ENCODE results near the gene ASB15. TPM values are rescaled to one million over a fixed set of nuclear protein-coding genes. Genes with fewer than 3 reads are reported as not detected.
A peak's percentile ranks its signal among the peaks of the same experiment; 100 is the strongest.

Gene ASB15
- polyA plus RNA-seq, 3 donors, result not detected

- Mint-ChIP-seq H3K4me1 (peaks cover 7% of the 10 kb centered on the region), H3K36me3 (peaks cover 13 to 28% of the 10 kb centered on the region in 2 donors), H3K27me3 (ENCODE audit: low read depth in 3 of 3) (peaks cover 0 to 5% (median 4%) of the 10 kb centered on the region in 3 donors), H3K4me3 (no peak overlapping the region), H3K9me3 (peaks cover 0 to 3% (median 0%) of the 10 kb centered on the region in 7 donors), H3K27ac (no peak overlapping the region)
- H3K4me3 ChIP-seq (replicated peaks in 1 of 3; ENCODE audit: low read depth in 2 of 3, low read length in 3 of 3), result no peak overlapping the region
- H3K27ac ChIP-seq (ENCODE audit: low read depth in 1 of 2, low read length in 2 of 2), result no peak overlapping the region
- H3K9me3 ChIP-seq (replicated peaks in 1 of 2; ENCODE audit: control insufficient read depth in 1 of 2, insufficient read depth in 1 of 2, low read length in 2 of 2), result no peaks in the 10 kb centered on the region
- H3K79me2 ChIP-seq (ENCODE audit: insufficient read depth, low read length), result peaks cover 32% of the 10 kb centered on the region
- no peak for TF ChIP-seq CTCF (IDR thresholded peaks at IDR 0.05)
- H4K20me1 ChIP-seq (ENCODE audit: insufficient read depth, low read length), result peaks cover 7% of the 10 kb centered on the region
- H3K36me3 ChIP-seq (replicated peaks in 1 of 2; ENCODE audit: control insufficient read depth in 1 of 2, insufficient read depth in 2 of 2, low read length in 2 of 2), result peaks cover 11 to 25% of the 10 kb centered on the region in 2 donors
- H2AFZ ChIP-seq (ENCODE audit: insufficient read depth, low read depth, low read length, poor library complexity, severe bottlenecking), result no peak overlapping the region
- intact Hi-C loops (cut with micrococcal nuclease), result loop anchor here in 1 of 2 donors (10.0 kb wide), 2 partner anchors 189 to 1379 kb away; partner anchors contain the start of gene WASL
- H3K9ac ChIP-seq (ENCODE audit: insufficient read depth, low read length, poor library complexity, severe bottlenecking), result no peak overlapping the region
- peaks cover 15 to 20% of the 10 kb centered on the region in 2 donors for H3K4me1 ChIP-seq (ENCODE audit: control insufficient read depth in 1 of 2, insufficient read depth in 2 of 2, low read length in 2 of 2)
- H3K27me3 ChIP-seq (ENCODE audit: control insufficient read depth in 2 of 2, insufficient read depth in 2 of 2, low read length in 2 of 2), result peaks cover under 1 to 6% of the 10 kb centered on the region in 2 donors
- H3K4me2 ChIP-seq (replicated peaks; ENCODE audit: extremely low read depth, low read length, poor library complexity, severe bottlenecking), result no peak overlapping the region
- no peak for DNase-seq
Observed at GRCh38 chr7:123555484-123555883, 46.1 kb upstream of the ASB15 start.

- Histone ChIP-seq H3K4me3 (replicated peaks in 1 of 3; ENCODE audit: low read depth in 2 of 3, low read length in 3 of 3) (peak overlapping the region; percentile 78 to 100 (median 98)), H3K27ac (ENCODE audit: low read depth in 1 of 2, low read length in 2 of 2) (peak overlapping the region; percentile 68 to 95), H3K4me1 (ENCODE audit: control insufficient read depth in 1 of 2, insufficient read depth in 2 of 2, low read length in 2 of 2) (peaks cover 15 to 20% of the 10 kb centered on the region in 2 donors), H3K9ac (ENCODE audit: insufficient read depth, low read length, poor library complexity, severe bottlenecking) (peak overlapping the region; percentile 79), H3K9me3 (replicated peaks in 1 of 2; ENCODE audit: control insufficient read depth in 1 of 2, insufficient read depth in 1 of 2, low read length in 2 of 2) (no peaks in the 10 kb centered on the region), H3K27me3 (ENCODE audit: control insufficient read depth in 2 of 2, insufficient read depth in 2 of 2, low read length in 2 of 2) (peaks cover 2 to 8% of the 10 kb centered on the region in 2 donors), H3K36me3 (replicated peaks in 1 of 2; ENCODE audit: control insufficient read depth in 1 of 2, insufficient read depth in 2 of 2, low read length in 2 of 2) (peaks cover 11 to 20% of the 10 kb centered on the region in 2 donors), H3K4me2 (replicated peaks; ENCODE audit: extremely low read depth, low read length, poor library complexity, severe bottlenecking) (peak overlapping the region; percentile 78), H4K20me1 (ENCODE audit: insufficient read depth, low read length) (peaks cover 7% of the 10 kb centered on the region), H2AFZ (ENCODE audit: insufficient read depth, low read depth, low read length, poor library complexity, severe bottlenecking) (peak overlapping the region; percentile 94), H3K79me2 (ENCODE audit: insufficient read depth, low read length) (peaks cover 32% of the 10 kb centered on the region)
- no peak overlapping the region for H3K4me3 Mint-ChIP-seq
- no peak for DNase-seq
- 1% methylated on average over 8 of the region's 12 CpGs for WGBS (ENCODE audit: insufficient coverage)
- intact Hi-C loops (cut with micrococcal nuclease), result loop anchor here (1.0 to 10.0 kb wide), 4 partner anchors 20 to 1378 kb away; partner anchors contain the start of gene WASL (in 1 of the 2)
- peaks cover 0 to 3% (median 0%) of the 10 kb centered on the region in 7 donors for H3K9me3 Mint-ChIP-seq
- H3K36me3 Mint-ChIP-seq, result peaks cover 12 to 18% of the 10 kb centered on the region in 2 donors
- H3K4me1 Mint-ChIP-seq, result peaks cover 3% of the 10 kb centered on the region
- no peak overlapping the region for H3K27ac Mint-ChIP-seq
- no peak for TF ChIP-seq CTCF (IDR thresholded peaks at IDR 0.05)
- peaks cover 4 to 7% (median 5%) of the 10 kb centered on the region in 3 donors for H3K27me3 Mint-ChIP-seq (ENCODE audit: low read depth in 3 of 3)
Observed at GRCh38 chr7:123557016-123557397, 44.6 kb upstream of the ASB15 start.

All from CD14-positive monocyte (primary cell).